K562 (cell line): ENCODE data around the gene NEDD4L. TPM values are rescaled to one million over a fixed set of nuclear protein-coding genes. Genes with fewer than 3 reads are reported as not detected.

Experiments used
- ATAC-seq: fragments of 200-7000 bp; cut with Tn5 transposase; 3 replicates; pipeline ENCODE4 v1.9.1; 2020; ENCODE audit warnings: moderate library complexity
- BruUV-seq: library from RNA; stranded (reverse); fragments of 400-500 nt; replicated peaks from 2 replicates; lab custom pipeline; 2021; lab: Mats Ljungman, UMichigan
- CTCF ChIA-PET: fragments of 300-600 bp; formaldehyde crosslinking; extraction: SDS; loops from one replicate; lab custom pipeline; 2021; ENCODE audit warnings: low intra/inter-chr PET ratio; lab: Yijun Ruan, JAX
- POLR2A ChIA-PET: fragments of 300-600, 350-650 bp; sonication (Branson Sonifier 250); formaldehyde crosslinking; extraction: SDS; loops from one replicate; lab custom pipeline; 2021; ENCODE audit warnings: antibody characterized with exemption, inconsistent platforms; lab: Yijun Ruan, JAX
- DNase-seq, 4 experiments: peaks; one replicate each; pipeline versions ENCODE4 v3.0.0 to v3.0.0-alpha.2; 2011 to 2018; ENCODE audit warnings: low spot score in 3 of 4, mixed read lengths in 3 of 4; ENCODE audit errors: extremely low read depth in 1 of 4
- FAIRE-seq: peaks from 2 replicates; lab custom pipeline; 2011; peaks lifted over from hg19 to GRCh38; lab: Jason Lieb, UNC
- H2AFZ ChIP-seq: 2 replicates; pipeline ENCODE4 v1.6.0; 2011; ENCODE audit warnings: low read depth, low read length, control low read depth, inconsistent platforms
- H3K27ac ChIP-seq: fragments of 200-600 bp; 3 replicates; pipeline ENCODE4 v1.8.0; 2011; ENCODE audit warnings: low read depth, mild to moderate bottlenecking, control low read depth, inconsistent platforms, low read length, moderate library complexity, mixed read lengths; ENCODE audit errors: extremely low read depth
- H3K27me3 ChIP-seq, 2 experiments: fragments of 300-600 bp in 1 of 2; 2 replicates in 1 of 2; 3 replicates in 1 of 2; pipeline versions ENCODE4 v1.6.0 to v1.8.0; 2011; ENCODE audit warnings: inconsistent platforms in 2 of 2, low read length in 2 of 2, mild to moderate bottlenecking in 1 of 2, mixed read lengths in 1 of 2, moderate library complexity in 1 of 2; ENCODE audit not compliant: control insufficient read depth in 2 of 2, insufficient read depth in 2 of 2
- H3K36me3 ChIP-seq: fragments of 300-600 bp; 3 replicates; pipeline ENCODE4 v1.8.0; 2011; ENCODE audit warnings: mild to moderate bottlenecking, low read length, inconsistent platforms; ENCODE audit not compliant: control insufficient read depth, insufficient read depth
- H3K4me1 ChIP-seq, 2 experiments: fragments of 200-600 bp in 1 of 2; replicated peaks in 1 of 2; 2 replicates in 1 of 2; 3 replicates in 1 of 2; pipeline versions ENCODE4 v1.5.1 to v1.8.0; 2011; ENCODE audit warnings: inconsistent platforms in 2 of 2, low read length in 2 of 2, mild to moderate bottlenecking in 1 of 2, mixed read lengths in 1 of 2, moderate library complexity in 1 of 2; ENCODE audit not compliant: control insufficient read depth in 2 of 2, insufficient read depth in 2 of 2
- H3K4me2 ChIP-seq: 2 replicates; pipeline ENCODE4 v1.6.1; 2011; ENCODE audit warnings: low read length, control low read depth, inconsistent platforms, mixed read lengths; ENCODE audit not compliant: insufficient read depth
- H3K4me3 ChIP-seq: fragments of 200-600 bp; sonication (generic), shearing (Covaris generic); 2 replicates; pipeline ENCODE4 v1.5.1; 2016; ENCODE audit warnings: control low read depth, inconsistent platforms
- H3K79me2 ChIP-seq: fragments of 200-600 bp; 3 replicates; pipeline ENCODE4 v1.8.0; 2011; ENCODE audit warnings: low read length, inconsistent platforms; ENCODE audit not compliant: control insufficient read depth, insufficient read depth
- H3K9ac ChIP-seq, 2 experiments: 2 replicates each; pipeline versions ENCODE4 v1.6.0 to v1.6.1; 2011; ENCODE audit warnings: low read depth in 2 of 2, low read length in 2 of 2, control low read depth in 1 of 2, inconsistent platforms in 1 of 2, mild to moderate bottlenecking in 1 of 2, mixed read lengths in 1 of 2; ENCODE audit not compliant: insufficient read depth in 1 of 2
- H3K9me1 ChIP-seq: one replicate; pipeline ENCODE4 v1.6.0; 2011; ENCODE audit warnings: inconsistent platforms, mild to moderate bottlenecking, low read length, moderate library complexity; ENCODE audit not compliant: control insufficient read depth, insufficient read depth
- H3K9me3 ChIP-seq: replicated peaks from 2 replicates; pipeline ENCODE4 v1.5.1; 2011; ENCODE audit warnings: low read depth, low read length, inconsistent platforms; ENCODE audit not compliant: control insufficient read depth, insufficient read depth
- H4K20me1 ChIP-seq: replicated peaks from 2 replicates; pipeline ENCODE4 v1.6.1; 2011; ENCODE audit warnings: low read length, inconsistent platforms, mixed read lengths; ENCODE audit not compliant: control insufficient read depth, insufficient read depth
- HDAC3 ChIP-seq: fragments of 450-650 bp; IDR thresholded peaks from 2 replicates; pipeline ENCODE4 v1.6.1; 2018; ENCODE audit warnings: borderline replicate concordance, mild to moderate bottlenecking, moderate library complexity; ENCODE audit not compliant: partially characterized antibody
- KDM1A ChIP-seq, 2 experiments: fragments of 450-650 bp; IDR thresholded peaks; 2 replicates each; pipeline ENCODE4 v1.6.1; 2016; ENCODE audit warnings: mild to moderate bottlenecking in 2 of 2
- NFIC ChIP-seq: fragments of 450-650 bp; IDR thresholded peaks from 2 replicates; pipeline ENCODE4 v1.6.1; 2017; ENCODE audit warnings: mild to moderate bottlenecking, inconsistent platforms
- NR2C1 ChIP-seq, 2 experiments: fragments of 450-650 bp; IDR thresholded peaks; 2 replicates each; pipeline ENCODE4 v1.6.1; 2017; ENCODE audit warnings: mild to moderate bottlenecking in 2 of 2, antibody characterized with exemption in 1 of 2, inconsistent platforms in 1 of 2, missing compliant biosample characterization in 1 of 2, missing genetic modification characterization in 1 of 2
- SMARCA4 ChIP-seq: fragments of 450-650 bp; IDR thresholded peaks from 2 replicates; pipeline ENCODE4 v1.6.1; 2016
- WGBS: fragments of 100-300 bp; shearing (Covaris generic); methylation state at CpG from one replicate; pipeline ENCODE4 v1.1.6; 2016; ENCODE audit warnings: low coverage, mixed read lengths; ENCODE audit not compliant: insufficient coverage; ENCODE audit errors: missing lambda C conversion rate; 5-methylcytosine and 5-hydroxymethylcytosine counted together
- in situ Hi-C: fragments of 300-500 bp; cut with MboI; formaldehyde crosslinking; loops from 4 replicates; pipeline ENCODE4 v1.15.0; 2018; ENCODE audit warnings: inconsistent platforms, mixed read lengths
- intact Hi-C: fragments of 100-400 bp; cut with micrococcal nuclease; formaldehyde crosslinking; loops from 2 replicates; pipeline ENCODE4 v1.14.2; 2022
- polyA plus RNA-seq, 8 experiments: library from polyadenylated mRNA; depleted of rRNA in 4 of 8; stranded (reverse) in 5 of 8; unstranded in 3 of 8; fragments of >200 nt; fragmentation: Nextera tagmentation in 2 of 8; fragmentation: Illumina TruSeq in 1 of 8; extraction: Ambion mirVana in 2 of 8; extraction: Trizol in 1 of 8; gene quantifications; 2 replicates each; pipeline versions ENCODE4 v1.2.1 to v1.2.3, GENCODE V29; 2011 to 2014; ENCODE audit warnings: inconsistent platforms in 1 of 8, missing spikeins in 1 of 8
- total RNA-seq, 7 experiments: library from RNA; depleted of rRNA in 6 of 7; stranded (reverse); fragments of >200 nt in 6 of 7; fragmentation: Illumina TruSeq in 2 of 7; extraction: Trizol in 2 of 7; gene quantifications; 2 replicates each; pipeline versions ENCODE4 v1.2.1 to v1.2.3, GENCODE V29; 2011 to 2021; ENCODE audit warnings: low replicate concordance in 1 of 7
- TF ChIP-seq, protein P1 (sequence below), 2 experiments: fragments of 200-800 bp in 1 of 2; sonication (Bioruptor generic) in 1 of 2; sonication (generic) in 1 of 2; formaldehyde crosslinking in 1 of 2; IDR thresholded peaks in 1 of 2; conservative IDR thresholded peaks in 1 of 2; 2 replicates each; pipeline versions ENCODE4 v1.5.0 to v1.6.1; 2016 to 2020; ENCODE audit warnings: missing compliant biosample characterization in 1 of 2, missing genetic modification characterization in 1 of 2, missing genetic modification reagents in 1 of 2

The NEDD4L gene
- total and polyA plus RNA-seq, 9 of the 15 experiments (the other 6 are each of a cell fraction or from before 2014, with no cell fraction given): 8.1 to 33.4 (median 19.9) TPM

- Histone ChIP-seq H3K9ac (no peak overlapping the region), H4K20me1 (peaks cover 12% of the 10 kb centered on the region), H3K9me1 (no peaks in the 10 kb centered on the region), H3K79me2 (no peaks in the 10 kb centered on the region; the same call in 2 of the 3 replicates), H3K9me3 (no peaks in the 10 kb centered on the region), H2AFZ (no peak overlapping the region)
- FAIRE-seq: no peak
- WGBS: 36% methylated on average over 3 of the region's 5 CpGs
- TF ChIP-seq, protein P1, sequence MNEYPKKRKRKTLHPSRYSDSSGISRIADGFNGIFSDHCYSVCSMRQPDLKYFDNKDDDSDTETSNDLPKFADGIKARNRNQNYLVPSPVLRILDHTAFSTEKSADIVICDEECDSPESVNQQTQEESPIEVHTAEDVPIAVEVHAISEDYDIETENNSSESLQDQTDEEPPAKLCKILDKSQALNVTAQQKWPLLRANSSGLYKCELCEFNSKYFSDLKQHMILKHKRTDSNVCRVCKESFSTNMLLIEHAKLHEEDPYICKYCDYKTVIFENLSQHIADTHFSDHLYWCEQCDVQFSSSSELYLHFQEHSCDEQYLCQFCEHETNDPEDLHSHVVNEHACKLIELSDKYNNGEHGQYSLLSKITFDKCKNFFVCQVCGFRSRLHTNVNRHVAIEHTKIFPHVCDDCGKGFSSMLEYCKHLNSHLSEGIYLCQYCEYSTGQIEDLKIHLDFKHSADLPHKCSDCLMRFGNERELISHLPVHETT (CRISPR knock-in tag; conservative IDR thresholded peaks at IDR 0.05 in 1 of 2, IDR thresholded peaks at IDR 0.05 in 1 of 2): no peak
- TF ChIP-seq HDAC3 (no peak), NR2C1 (IDR thresholded peaks at IDR 0.05) (no peak), NR2C1 (tag; IDR thresholded peaks at IDR 0.05) (no peak), SMARCA4 (no peak), KDM1A (IDR thresholded peaks at IDR 0.05) (0 out of 4 replicates have a peak, but pooled peaks of 1 of the 2 experiments have one; percentile 11), NFIC (0 out of 2 replicates have a peak, but pooled peaks have one; percentile 16)
- TF ChIP-seq, all 486 proteins: peak for 2
- no TSS peak for BruUV-seq
- intact Hi-C loops: no loop called here
- Histone ChIP-seq H3K4me3 (no peak overlapping the region), H3K27me3 (no peaks in the 10 kb centered on the region), H3K36me3 (no peaks in the 10 kb centered on the region), H3K4me1 (no peaks in the 10 kb centered on the region; a peak in 2 of 5 replicates), H3K4me2 (no peak overlapping the region), H3K27ac (no peak overlapping the region)
- in situ Hi-C loops: no loop called here
- ChIA-PET CTCF (no interaction called here), POLR2A (no interaction called here)
- ATAC-seq: no peak
- DNase-seq: no peak
These were observed 269.5 kb downstream of the NEDD4L start for GRCh38 chr18:58313491-58314032.
